NB4 (cell line): ENCODE data around the gene ALOX12B.

Experiments
- POLR2A ChIP-seq: IDR thresholded peaks from 2 replicates; pipeline ENCODE4 v1.6.1; 2011; ENCODE audit warnings: mild to moderate bottlenecking; ENCODE audit not compliant: insufficient read length; ENCODE audit errors: extremely low read depth
- TF ChIP-seq, protein P1 (sequence below): IDR thresholded peaks from one replicate; pipeline ENCODE4 v1.5.1; 2012; ENCODE audit warnings: low read depth, low read length

DNA sequence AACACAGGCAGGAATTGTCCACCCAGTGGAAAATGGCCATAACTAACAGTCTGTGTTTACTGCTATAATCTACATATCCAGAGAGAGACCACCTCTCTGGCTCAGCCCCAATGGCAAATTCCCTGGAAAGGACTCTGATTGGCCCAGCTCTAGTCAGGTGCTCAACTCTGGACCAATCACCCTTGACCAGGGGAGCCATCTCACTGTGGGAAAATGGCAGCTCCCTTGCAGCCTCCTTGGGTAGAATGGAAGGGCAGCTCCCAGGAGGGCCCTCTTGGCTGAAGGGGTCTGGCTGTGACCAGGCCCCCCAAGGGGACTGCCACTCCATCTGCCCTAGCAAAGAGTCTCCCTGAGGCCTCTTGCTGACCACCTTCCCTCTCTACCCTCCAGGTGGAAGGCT, 45.5 kb downstream of the ALOX12B start:
- TF ChIP-seq, protein P1, sequence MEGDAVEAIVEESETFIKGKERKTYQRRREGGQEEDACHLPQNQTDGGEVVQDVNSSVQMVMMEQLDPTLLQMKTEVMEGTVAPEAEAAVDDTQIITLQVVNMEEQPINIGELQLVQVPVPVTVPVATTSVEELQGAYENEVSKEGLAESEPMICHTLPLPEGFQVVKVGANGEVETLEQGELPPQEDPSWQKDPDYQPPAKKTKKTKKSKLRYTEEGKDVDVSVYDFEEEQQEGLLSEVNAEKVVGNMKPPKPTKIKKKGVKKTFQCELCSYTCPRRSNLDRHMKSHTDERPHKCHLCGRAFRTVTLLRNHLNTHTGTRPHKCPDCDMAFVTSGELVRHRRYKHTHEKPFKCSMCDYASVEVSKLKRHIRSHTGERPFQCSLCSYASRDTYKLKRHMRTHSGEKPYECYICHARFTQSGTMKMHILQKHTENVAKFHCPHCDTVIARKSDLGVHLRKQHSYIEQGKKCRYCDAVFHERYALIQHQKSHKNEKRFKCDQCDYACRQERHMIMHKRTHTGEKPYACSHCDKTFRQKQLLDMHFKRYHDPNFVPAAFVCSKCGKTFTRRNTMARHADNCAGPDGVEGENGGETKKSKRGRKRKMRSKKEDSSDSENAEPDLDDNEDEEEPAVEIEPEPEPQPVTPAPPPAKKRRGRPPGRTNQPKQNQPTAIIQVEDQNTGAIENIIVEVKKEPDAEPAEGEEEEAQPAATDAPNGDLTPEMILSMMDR: no peak
- no peak for TF ChIP-seq POLR2A
